H9 (cell line): ENCODE measurements around the gene RABGAP1. TPM values are rescaled to one million over a fixed set of nuclear protein-coding genes. Genes with fewer than 3 reads are reported as not detected.

Experiments
- DNase-seq: peaks from one replicate; pipeline ENCODE4 v3.0.0-alpha.2; 2017
- H2AFZ ChIP-seq: one replicate; pipeline ENCODE4 v1.6.1; 2013; ENCODE audit warnings: mild to moderate bottlenecking, low read length, control low read depth, moderate library complexity
- H2AK5ac ChIP-seq: 2 replicates; pipeline ENCODE4 v1.6.1; 2013; ENCODE audit warnings: low read length, control low read depth, mixed read lengths; ENCODE audit not compliant: insufficient read length
- H2BK120ac ChIP-seq: one replicate; pipeline ENCODE4 v1.6.1; 2013; ENCODE audit warnings: low read depth, mild to moderate bottlenecking, low read length, control low read depth, inconsistent platforms; ENCODE audit not compliant: poor library complexity, severe bottlenecking
- H2BK12ac ChIP-seq: 2 replicates; pipeline ENCODE4 v1.6.1; 2013; ENCODE audit warnings: low read length, control low read depth, mixed read lengths, low read depth; ENCODE audit not compliant: insufficient read length
- H2BK15ac ChIP-seq: 2 replicates; pipeline ENCODE4 v1.6.1; 2013; ENCODE audit warnings: low read depth, low read length, control low read depth
- H2BK20ac ChIP-seq: one replicate; pipeline ENCODE4 v1.6.1; 2013; ENCODE audit warnings: low read depth, mild to moderate bottlenecking, low read length, control low read depth, inconsistent platforms; ENCODE audit not compliant: poor library complexity, severe bottlenecking
- H2BK5ac ChIP-seq: 2 replicates; pipeline ENCODE4 v1.6.1; 2013; ENCODE audit warnings: low read length, control low read depth, mixed read lengths; ENCODE audit not compliant: insufficient read length
- H3K14ac ChIP-seq: 2 replicates; pipeline ENCODE4 v1.6.1; 2013; ENCODE audit warnings: low read length, control low read depth; ENCODE audit not compliant: insufficient read depth
- H3K18ac ChIP-seq: 2 replicates; pipeline ENCODE4 v1.6.1; 2013; ENCODE audit warnings: low read depth, mild to moderate bottlenecking, mixed read lengths, low read length, control low read depth; ENCODE audit not compliant: insufficient read length
- H3K23ac ChIP-seq: 2 replicates; pipeline ENCODE4 v1.6.1; 2013; ENCODE audit warnings: low read length, control low read depth, mixed read lengths, low read depth; ENCODE audit not compliant: insufficient read length
- H3K23me2 ChIP-seq: 2 replicates; pipeline ENCODE4 v1.6.1; 2013; ENCODE audit warnings: low read depth, mild to moderate bottlenecking, mixed read lengths, low read length, control low read depth; ENCODE audit not compliant: insufficient read length, poor library complexity, severe bottlenecking
- H3K27ac ChIP-seq: 2 replicates; pipeline ENCODE4 v1.5.1; 2013; ENCODE audit warnings: low read length, control low read depth, mixed read lengths, low read depth; ENCODE audit not compliant: insufficient read length
- H3K27me3 ChIP-seq: 2 replicates; pipeline ENCODE4 v1.6.1; 2013; ENCODE audit warnings: low read length, control low read depth, inconsistent platforms; ENCODE audit not compliant: insufficient read depth
- H3K4ac ChIP-seq: 2 replicates; pipeline ENCODE4 v1.6.1; 2013; ENCODE audit warnings: low read depth, mild to moderate bottlenecking, control low read depth, inconsistent platforms, low read length, moderate library complexity
- H3K4me1 ChIP-seq: 2 replicates; pipeline ENCODE4 v1.6.1; 2013; ENCODE audit warnings: low read length, control low read depth, inconsistent platforms; ENCODE audit not compliant: insufficient read depth
- H3K4me2 ChIP-seq: 2 replicates; pipeline ENCODE4 v1.6.1; 2013; ENCODE audit warnings: low read length, control low read depth, mixed read lengths; ENCODE audit not compliant: insufficient read length, insufficient read depth
- H3K56ac ChIP-seq: 2 replicates; pipeline ENCODE4 v1.6.1; 2013; ENCODE audit warnings: low read depth, mild to moderate bottlenecking, mixed read lengths, low read length, control low read depth; ENCODE audit not compliant: insufficient read length
- H3K79me1 ChIP-seq: 2 replicates; pipeline ENCODE4 v1.6.1; 2013; ENCODE audit warnings: low read depth, mild to moderate bottlenecking, moderate library complexity, low read length, control low read depth, inconsistent platforms; ENCODE audit not compliant: insufficient read depth, poor library complexity, severe bottlenecking
- H3K79me2 ChIP-seq: 2 replicates; pipeline ENCODE4 v1.6.1; 2013; ENCODE audit warnings: low read length, control low read depth, inconsistent platforms; ENCODE audit not compliant: insufficient read depth
- H3K9ac ChIP-seq: 2 replicates; pipeline ENCODE4 v1.6.1; 2013; ENCODE audit warnings: low read length, control low read depth, mixed read lengths; ENCODE audit not compliant: insufficient read length; ENCODE audit errors: extremely low read depth
- H3K9me3 ChIP-seq: one replicate; pipeline ENCODE4 v1.6.1; 2013; ENCODE audit warnings: low read depth, low read length, inconsistent platforms; ENCODE audit not compliant: control insufficient read depth
- H3T11ph ChIP-seq: one replicate; pipeline ENCODE4 v1.6.1; 2013; ENCODE audit warnings: mild to moderate bottlenecking, low read length, control low read depth, inconsistent platforms
- H4K20me1 ChIP-seq: one replicate; pipeline ENCODE4 v1.6.1; 2013; ENCODE audit not compliant: control insufficient read depth, insufficient read length, insufficient read depth
- H4K5ac ChIP-seq: 2 replicates; pipeline ENCODE4 v1.6.1; 2013; ENCODE audit warnings: low read depth, mild to moderate bottlenecking, mixed read lengths, low read length, control low read depth; ENCODE audit not compliant: insufficient read length
- H4K8ac ChIP-seq: replicated peaks from 2 replicates; pipeline ENCODE4 v1.6.1; 2013; ENCODE audit warnings: low read length, control low read depth, mixed read lengths, low read depth; ENCODE audit not compliant: insufficient read length
- H4K91ac ChIP-seq: 2 replicates; pipeline ENCODE4 v1.6.1; 2013; ENCODE audit warnings: low read depth, mild to moderate bottlenecking, moderate library complexity, mixed read lengths, low read length, control low read depth; ENCODE audit not compliant: insufficient read length
- H3K27ac Mint-ChIP-seq, 3 experiments: 2 replicates in 2 of 3; 3 replicates in 1 of 3; pipeline ENCODE4 v1.8.0; 2020 to 2021; ENCODE audit warnings: mixed read lengths in 3 of 3, mild to moderate bottlenecking in 1 of 3, moderate library complexity in 1 of 3
- H3K27me3 Mint-ChIP-seq: 2 replicates; pipeline ENCODE4 v1.8.0; 2021; ENCODE audit warnings: low read depth, mild to moderate bottlenecking, moderate library complexity, mixed read lengths
- H3K36me3 Mint-ChIP-seq, 3 experiments: 2 replicates in 2 of 3; 3 replicates in 1 of 3; pipeline ENCODE4 v1.8.0; 2020 to 2021; ENCODE audit warnings: low read depth in 3 of 3, mixed read lengths in 3 of 3; ENCODE audit not compliant: insufficient read depth in 1 of 3
- H3K4me1 Mint-ChIP-seq, 2 experiments: 2 replicates each; pipeline ENCODE4 v1.8.0; 2020; ENCODE audit warnings: mixed read lengths in 2 of 2
- H3K4me3 Mint-ChIP-seq, 2 experiments: 2 replicates in 1 of 2; 3 replicates in 1 of 2; pipeline ENCODE4 v1.8.0; 2020 to 2021; ENCODE audit warnings: mild to moderate bottlenecking in 2 of 2, mixed read lengths in 2 of 2, moderate library complexity in 1 of 2
- H3K9me3 Mint-ChIP-seq, 2 experiments: 2 replicates in 1 of 2; 3 replicates in 1 of 2; pipeline ENCODE4 v1.8.0; 2020; ENCODE audit warnings: mild to moderate bottlenecking in 2 of 2, mixed read lengths in 2 of 2, moderate library complexity in 1 of 2
- WGBS: extraction: QIAGEN DNeasy Blood & Tissue Kit; methylation state at CpG from one replicate; pipeline ENCODE4 v1.1.7; 2013; ENCODE audit warnings: missing lambda C conversion rate, low lambda C conversion rate, mixed read lengths; ENCODE audit not compliant: insufficient read length; ENCODE audit errors: extremely low coverage; 5-methylcytosine and 5-hydroxymethylcytosine counted together
- total RNA-seq: library from RNA; stranded (reverse); gene quantifications from 2 replicates; pipeline ENCODE4 v1.2.1, GENCODE V29; 2021
- TF ChIP-seq, protein P1 (sequence below): fragments of 200-600 bp; sonication (generic); conservative IDR thresholded peaks from 3 replicates; pipeline ENCODE4 v1.8.0; 2021; ENCODE audit warnings: antibody characterized with exemption, mild to moderate bottlenecking

The RABGAP1 gene
- total RNA-seq, 1 experiment from 2014 or later, result 31.6 TPM

DNA sequence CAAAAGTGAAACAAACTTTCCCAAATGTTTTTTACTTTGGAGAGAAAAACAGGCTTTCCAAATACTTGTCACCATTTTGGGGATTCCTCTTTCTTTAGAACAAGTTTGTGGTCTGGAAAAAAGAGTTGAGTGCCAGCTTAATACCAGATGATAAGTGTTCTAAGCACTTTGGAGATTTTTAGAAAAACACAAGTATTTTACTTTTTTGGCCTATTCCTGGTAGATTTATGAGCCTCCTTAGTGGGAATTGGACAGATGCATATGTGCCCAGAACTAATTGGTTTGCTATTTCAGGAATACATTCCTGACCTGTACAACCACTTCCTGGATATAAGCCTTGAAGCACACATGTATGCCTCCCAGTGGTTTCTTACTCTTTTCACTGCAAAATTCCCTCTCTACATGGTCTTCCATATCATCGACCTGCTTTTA is 133.2 kb downstream of the RABGAP1 start:
- Mint-ChIP-seq H3K4me3 (no peak overlapping the region), H3K27ac (peak overlapping the region in 1 of 3 experiments; percentile 46; a peak in 1 of 7 replicates)

More for the DNA sequence above, 133.2 kb downstream of the RABGAP1 start:
- Histone ChIP-seq H2BK120ac (no peak overlapping the region), H3K18ac (no peak overlapping the region), H3K23ac (no peak overlapping the region), H3K23me2 (no peaks in the 10 kb centered on the region), H2AFZ (no peak overlapping the region), H4K91ac (no peak overlapping the region), H2BK12ac (no peak overlapping the region), H3K4me1 (peaks cover 11% of the 10 kb centered on the region; the same call in 1 of the 2 replicates), H3K9me3 (no peaks in the 10 kb centered on the region), H3K56ac (no peak overlapping the region), H3K27ac (peak overlapping the region; percentile 30), H2BK20ac (no peak overlapping the region), H3K4me2 (no peak overlapping the region), H2BK15ac (no peak overlapping the region), H3K27me3 (no peaks in the 10 kb centered on the region), H3K14ac (no peak overlapping the region), H3K4ac (no peak overlapping the region), H4K5ac (no peak overlapping the region), H3T11ph (no peak overlapping the region), H3K9ac (no peak overlapping the region), H2AK5ac (no peak overlapping the region), H3K79me1 (no peaks in the 10 kb centered on the region), H3K79me2 (no peaks in the 10 kb centered on the region), H4K8ac (no peak overlapping the region), H4K20me1 (no peaks in the 10 kb centered on the region), H2BK5ac (no peak overlapping the region)
- Mint-ChIP-seq H3K36me3 (peaks cover 5 to 41% (median 35%) of the 10 kb centered on the region in 3 experiments; a peak in 6 of 7 replicates), H3K4me1 (peaks cover 49 to 57% of the 10 kb centered on the region in 2 experiments), H3K9me3 (no peaks in the 10 kb centered on the region), H3K27me3 (no peaks in the 10 kb centered on the region)
- WGBS, result no CpG with 5 or more reads among the region's 1 CpG
- DNase-seq, result no peak
- TF ChIP-seq, protein P1, sequence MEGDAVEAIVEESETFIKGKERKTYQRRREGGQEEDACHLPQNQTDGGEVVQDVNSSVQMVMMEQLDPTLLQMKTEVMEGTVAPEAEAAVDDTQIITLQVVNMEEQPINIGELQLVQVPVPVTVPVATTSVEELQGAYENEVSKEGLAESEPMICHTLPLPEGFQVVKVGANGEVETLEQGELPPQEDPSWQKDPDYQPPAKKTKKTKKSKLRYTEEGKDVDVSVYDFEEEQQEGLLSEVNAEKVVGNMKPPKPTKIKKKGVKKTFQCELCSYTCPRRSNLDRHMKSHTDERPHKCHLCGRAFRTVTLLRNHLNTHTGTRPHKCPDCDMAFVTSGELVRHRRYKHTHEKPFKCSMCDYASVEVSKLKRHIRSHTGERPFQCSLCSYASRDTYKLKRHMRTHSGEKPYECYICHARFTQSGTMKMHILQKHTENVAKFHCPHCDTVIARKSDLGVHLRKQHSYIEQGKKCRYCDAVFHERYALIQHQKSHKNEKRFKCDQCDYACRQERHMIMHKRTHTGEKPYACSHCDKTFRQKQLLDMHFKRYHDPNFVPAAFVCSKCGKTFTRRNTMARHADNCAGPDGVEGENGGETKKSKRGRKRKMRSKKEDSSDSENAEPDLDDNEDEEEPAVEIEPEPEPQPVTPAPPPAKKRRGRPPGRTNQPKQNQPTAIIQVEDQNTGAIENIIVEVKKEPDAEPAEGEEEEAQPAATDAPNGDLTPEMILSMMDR, result no peak
